Psoas muscle (tissue), 8 donors: ENCODE results near the gene ARMC5. TPM values are rescaled to one million over a fixed set of nuclear protein-coding genes. Genes with fewer than 3 reads are reported as not detected.

ENCODE experiments used
- ATAC-seq, 4 donors: fragments of 200-7000 bp; cut with Tn5 transposase; one replicate each; pipeline ENCODE4 v1.9.1; 2020; ENCODE audit warnings: moderate library complexity in 3 of 4, mild to moderate bottlenecking in 2 of 4
- DNase-seq, 2 donors: peaks; one replicate each; pipeline ENCODE4 v3.0.0-alpha.2; 2020
- H3K27ac ChIP-seq: fragments of 200-600 bp; one replicate; pipeline ENCODE4 v1.8.0; 2022
- H3K27me3 ChIP-seq, 3 donors: fragments of 200-600 bp in 1 of 3; one replicate each; pipeline versions ENCODE4 v1.6.1 to v1.8.0; 2013 to 2022; ENCODE audit warnings: low read length in 2 of 3, mild to moderate bottlenecking in 2 of 3, moderate library complexity in 1 of 3; ENCODE audit not compliant: insufficient read depth in 3 of 3
- H3K36me3 ChIP-seq, 2 donors: fragments of 200-600 bp in 1 of 2; one replicate each; pipeline versions ENCODE4 v1.6.1 to v1.8.0; 2013 to 2022; ENCODE audit warnings: low read depth in 1 of 2, mild to moderate bottlenecking in 1 of 2, moderate library complexity in 1 of 2; ENCODE audit not compliant: insufficient read depth in 1 of 2
- H3K4me1 ChIP-seq: fragments of 200-600 bp; one replicate; pipeline ENCODE4 v1.8.0; 2022
- H3K4me3 ChIP-seq: fragments of 200-600 bp; one replicate; pipeline ENCODE4 v1.8.0; 2022; ENCODE audit warnings: mild to moderate bottlenecking
- H3K9me3 ChIP-seq: fragments of 200-600 bp; one replicate; pipeline ENCODE4 v1.8.0; 2022
- WGBS, 3 donors: extraction: QIAGEN DNeasy Blood & Tissue Kit; methylation state at CpG; one replicate each; pipeline versions ENCODE4 v1.1.6 to v1.1.7; 2013; 5-methylcytosine and 5-hydroxymethylcytosine counted together
- intact Hi-C, 2 donors: fragments of 100-400 bp; cut with DNase I; formaldehyde crosslinking; loops; one replicate each; pipeline versions ENCODE4 v1.11.0 to v1.14.2; 2022
- polyA plus RNA-seq, 3 donors: library from polyadenylated mRNA; stranded (reverse); fragments of 200-250 nt; gene quantifications; one replicate each; pipeline ENCODE4 v1.2.3, GENCODE V29; 2013
- total RNA-seq, 4 donors: library from RNA; stranded (reverse); fragmentation: NEBNext Ultra II Directional in 2 of 4; extraction: Animal tissue kit (Norgen Biotek cat#: 25700) in 2 of 4; gene quantifications; one replicate each; pipeline versions ENCODE4 v1.2.1 to v1.2.4, GENCODE V29; 2021 to 2023
- TF ChIP-seq, protein P1 (sequence below): fragments of 200-600 bp; IDR thresholded peaks from one replicate; pipeline ENCODE4 v1.8.0; 2022; ENCODE audit warnings: antibody characterized with exemption
- donor health status: healthy with polysubstance abuse.
- donor health status: DM: no; HTN: no; CAD: no; lungs with moderate emphysema.
- donor health status: Bipolar disorder and iron deficiency.
- donor health status: healthy.
- donor health status: DM: yes; HTN: yes; CAD: no.
- donor health status: DM: no; HTN: no; CAD: no.
- donor health status: DM: no; HTN: no; CAD: no.
- donor health status: DM: yes; HTN: yes; CAD: no.

ARMC5 gene
- total and polyA plus RNA-seq, 7 donors: 6.5 to 18.7 (median 11.4) TPM

- DNase-seq (no peak), ATAC-seq (no peak)
- no peak overlapping the region for H3K27ac ChIP-seq
- WGBS, 3 donors: 92 to 96% (median 95%) methylated on average over 8 of the region's 8 CpGs
- peaks cover 0 to 21% (median 13%) of the 10 kb centered on the region in 3 donors for H3K27me3 ChIP-seq
- no peak overlapping the region for H3K4me3 ChIP-seq
- peaks cover 19 to 61% of the 10 kb centered on the region in 2 donors for H3K36me3 ChIP-seq
- no peaks in the 10 kb centered on the region for H3K9me3 ChIP-seq
- peaks cover 20% of the 10 kb centered on the region for H3K4me1 ChIP-seq
- intact Hi-C loops: no loop called here
- TF ChIP-seq, protein P1, sequence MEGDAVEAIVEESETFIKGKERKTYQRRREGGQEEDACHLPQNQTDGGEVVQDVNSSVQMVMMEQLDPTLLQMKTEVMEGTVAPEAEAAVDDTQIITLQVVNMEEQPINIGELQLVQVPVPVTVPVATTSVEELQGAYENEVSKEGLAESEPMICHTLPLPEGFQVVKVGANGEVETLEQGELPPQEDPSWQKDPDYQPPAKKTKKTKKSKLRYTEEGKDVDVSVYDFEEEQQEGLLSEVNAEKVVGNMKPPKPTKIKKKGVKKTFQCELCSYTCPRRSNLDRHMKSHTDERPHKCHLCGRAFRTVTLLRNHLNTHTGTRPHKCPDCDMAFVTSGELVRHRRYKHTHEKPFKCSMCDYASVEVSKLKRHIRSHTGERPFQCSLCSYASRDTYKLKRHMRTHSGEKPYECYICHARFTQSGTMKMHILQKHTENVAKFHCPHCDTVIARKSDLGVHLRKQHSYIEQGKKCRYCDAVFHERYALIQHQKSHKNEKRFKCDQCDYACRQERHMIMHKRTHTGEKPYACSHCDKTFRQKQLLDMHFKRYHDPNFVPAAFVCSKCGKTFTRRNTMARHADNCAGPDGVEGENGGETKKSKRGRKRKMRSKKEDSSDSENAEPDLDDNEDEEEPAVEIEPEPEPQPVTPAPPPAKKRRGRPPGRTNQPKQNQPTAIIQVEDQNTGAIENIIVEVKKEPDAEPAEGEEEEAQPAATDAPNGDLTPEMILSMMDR: no peak
Observed at GRCh38 chr16:31491778-31492418, 32.6 kb downstream of the ARMC5 start.

DNA sequence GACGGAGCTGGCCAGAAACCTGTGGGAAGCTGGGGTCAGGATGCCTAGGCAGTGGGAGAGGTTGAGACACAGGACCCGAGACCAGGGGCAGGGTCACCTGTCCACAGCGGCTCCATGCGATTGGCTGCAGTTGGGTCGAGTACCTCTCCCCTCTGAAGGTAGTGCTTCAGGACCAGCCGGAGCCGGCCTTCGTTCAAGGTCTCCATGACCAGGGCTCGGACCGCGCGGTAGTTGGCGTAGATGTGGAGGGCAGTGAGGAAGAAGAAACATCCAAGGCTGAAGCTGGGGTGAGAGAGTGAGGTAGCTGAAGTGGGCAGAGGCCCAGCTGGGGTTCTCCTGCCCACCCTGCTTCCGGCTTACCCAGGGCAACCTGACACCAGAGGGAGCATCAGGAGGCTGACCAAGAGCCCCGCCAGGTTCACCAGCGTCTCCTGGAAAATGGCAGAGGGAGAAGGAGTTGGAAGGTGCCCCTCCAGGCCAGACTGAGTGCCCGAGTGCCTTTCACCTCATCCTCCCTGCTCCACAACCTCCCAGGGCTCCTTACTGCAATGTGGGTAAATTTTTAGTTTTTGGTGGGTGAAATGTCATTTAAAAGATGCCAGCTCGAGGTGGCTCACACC is 34.3 kb downstream of the ARMC5 start:
- Histone ChIP-seq H3K27me3 (peaks cover 0 to 4% (median 3%) of the 10 kb centered on the region in 3 donors), H3K4me3 (no peak overlapping the region), H3K9me3 (no peaks in the 10 kb centered on the region), H3K4me1 (peaks cover 5% of the 10 kb centered on the region), H3K27ac (no peak overlapping the region), H3K36me3 (peaks cover 21 to 78% of the 10 kb centered on the region in 2 donors)
- DNase-seq: no peak
- ATAC-seq: no peak
- TF ChIP-seq, protein P1: no peak
- 91 to 95% (median 93%) methylated on average over 18 of the region's 18 CpGs for WGBS, 3 donors
- intact Hi-C loops: no loop called here

- TF ChIP-seq, protein P1: no peak
- ATAC-seq (no peak), DNase-seq (no peak)
- intact Hi-C loops: no loop called here
- no peaks in the 10 kb centered on the region for H3K9me3 ChIP-seq
- 85 to 86% (median 86%) methylated on average over 10 of the region's 10 CpGs for WGBS, 3 donors
- H3K36me3 ChIP-seq: peaks cover 25 to 92% of the 10 kb centered on the region in 2 donors
- H3K4me1 ChIP-seq: no peaks in the 10 kb centered on the region
- no peak overlapping the region for H3K4me3 ChIP-seq
- no peaks in the 10 kb centered on the region for H3K27me3 ChIP-seq
- H3K27ac ChIP-seq: no peak overlapping the region
Observed at GRCh38 chr16:31496670-31497069, 37.4 kb downstream of the ARMC5 start.

- intact Hi-C loops: no loop called here
- no peak for DNase-seq
Observed at GRCh38 chr16:31498493-31498892, 39.2 kb downstream of the ARMC5 start.

More at GRCh38 chr16:31498493-31498892, 39.2 kb downstream of the ARMC5 start:
- Histone ChIP-seq H3K9me3 (no peaks in the 10 kb centered on the region), H3K27me3 (no peaks in the 10 kb centered on the region), H3K4me3 (no peak overlapping the region), H3K4me1 (no peaks in the 10 kb centered on the region), H3K27ac (no peak overlapping the region), H3K36me3 (peaks cover 15 to 74% of the 10 kb centered on the region in 2 donors)
- WGBS, 3 donors: 93 to 98% (median 98%) methylated on average over 8 of the region's 8 CpGs
- no peak for ATAC-seq
- TF ChIP-seq, protein P1: no peak
